PC-9 (cell line): ENCODE results near the gene SNAPIN. TPM values are rescaled to one million over a fixed set of nuclear protein-coding genes. Genes with fewer than 3 reads are reported as not detected.
"Not testable (repeated sequence)": the region's sequence is repeated elsewhere in the genome, so short reads cannot be mapped to it uniquely, and the experiment has no call there.

ENCODE experiments used
- BruUV-seq: library from RNA; stranded (reverse); fragments of 400-500 nt; replicated peaks from 2 replicates; lab custom pipeline; 2021; lab: Mats Ljungman, UMichigan
- CTCF ChIA-PET: fragments of 300-600 bp; sonication (Branson Sonifier 250); formaldehyde crosslinking; loops from one replicate; lab custom pipeline; 2022; ENCODE audit warnings: antibody characterized with exemption; lab: Charles Lee
- POLR2A ChIA-PET: fragments of 300-600 bp; sonication (Branson Sonifier 250); formaldehyde crosslinking; loops from one replicate; lab custom pipeline; 2022; ENCODE audit warnings: antibody characterized with exemption; ENCODE audit not compliant: unreplicated experiment; lab: Charles Lee
- DNase-seq, 2 experiments: peaks; one replicate each; pipeline versions ENCODE4 v3.0.0 to v3.0.0-alpha.2; 2015 to 2022; ENCODE audit warnings: mixed read lengths in 1 of 2
- H2AFZ ChIP-seq: fragments of 200-600 bp; sonication (generic); 2 replicates; pipeline ENCODE4 v1.8.1; 2017; ENCODE audit warnings: antibody characterized with exemption
- H3F3A ChIP-seq: fragments of 200-600 bp; sonication (generic); 2 replicates; pipeline ENCODE4 v1.8.1; 2017; ENCODE audit warnings: antibody characterized with exemption, mild to moderate bottlenecking, low read depth; ENCODE audit not compliant: insufficient read depth
- H3K27ac ChIP-seq: fragments of 200-600 bp; sonication (generic); 2 replicates; pipeline ENCODE4 v1.6.1; 2016; ENCODE audit warnings: mixed run types
- H3K27me3 ChIP-seq: fragments of 200-600 bp; sonication (generic); 2 replicates; pipeline ENCODE4 v1.6.1; 2016; ENCODE audit warnings: low read depth, mixed run types; ENCODE audit not compliant: insufficient read depth
- H3K36me3 ChIP-seq: fragments of 200-600 bp; sonication (generic); 2 replicates; pipeline ENCODE4 v1.6.1; 2016; ENCODE audit warnings: low read depth, mixed run types
- H3K4me1 ChIP-seq: fragments of 200-600 bp; sonication (generic); replicated peaks from 2 replicates; pipeline ENCODE4 v1.6.1; 2016; ENCODE audit warnings: mixed run types; ENCODE audit not compliant: insufficient read depth
- H3K4me2 ChIP-seq: fragments of 200-600 bp; sonication (generic); 2 replicates; pipeline ENCODE4 v1.6.1; 2017; ENCODE audit warnings: mixed run types
- H3K4me3 ChIP-seq: fragments of 200-600 bp; sonication (generic); 2 replicates; pipeline ENCODE4 v1.6.1; 2016; ENCODE audit warnings: mixed run types
- H3K79me2 ChIP-seq: fragments of 200-600 bp; sonication (generic); 2 replicates; pipeline ENCODE4 v1.6.1; 2017; ENCODE audit warnings: low read depth, mixed run types
- H3K9me2 ChIP-seq: fragments of 200-600 bp; sonication (generic); 2 replicates; pipeline ENCODE4 v1.8.1; 2017; ENCODE audit warnings: mild to moderate bottlenecking; ENCODE audit not compliant: insufficient read depth
- H3K9me3 ChIP-seq: fragments of 200-600 bp; sonication (generic); 2 replicates; pipeline ENCODE4 v1.8.1; 2016; ENCODE audit warnings: low read depth; ENCODE audit not compliant: insufficient read depth
- H4K20me1 ChIP-seq: fragments of 200-600 bp; sonication (generic); 2 replicates; pipeline ENCODE4 v1.8.1; 2017; ENCODE audit not compliant: insufficient read depth
- CTCF ChIP-seq: fragments of 200-600 bp; sonication (generic); conservative IDR thresholded peaks from 2 replicates; pipeline ENCODE4 v1.6.1; 2017; ENCODE audit warnings: mixed run types, antibody characterized with exemption, mild to moderate bottlenecking, moderate library complexity
- EZH2 ChIP-seq: fragments of 200-600 bp; sonication (generic); IDR thresholded peaks from 2 replicates; pipeline ENCODE4 v1.8.0; 2017; ENCODE audit warnings: antibody characterized with exemption, low read depth
- intact Hi-C: fragments of 100-400 bp; cut with micrococcal nuclease; formaldehyde crosslinking; loops from one replicate; pipeline ENCODE4 v1.10.0; 2022; ENCODE audit not compliant: unreplicated experiment
- total RNA-seq: library from RNA; stranded (reverse); gene quantifications from 2 replicates; pipeline ENCODE4 v1.2.3, GENCODE V29; 2021

Gene SNAPIN
- total RNA-seq, 1 experiment from 2014 or later = 29.5 TPM

- Histone ChIP-seq H3K4me3 (no peak overlapping the region), H3K4me1 (peaks cover 16% of the 10 kb centered on the region), H3K27me3 (no peaks in the 10 kb centered on the region), H3K9me3 (no peaks in the 10 kb centered on the region), H3K27ac (no peak overlapping the region), H3K36me3 (peaks cover 69% of the 10 kb centered on the region), H3K9me2 (no peaks in the 10 kb centered on the region), H2AFZ (no peak overlapping the region), H3K4me2 (no peak overlapping the region), H3F3A (peaks cover 46% of the 10 kb centered on the region), H4K20me1 (peaks cover 33% of the 10 kb centered on the region), H3K79me2 (peaks cover 84% of the 10 kb centered on the region)
- no peak for DNase-seq
- intact Hi-C loops = no loop called here
- no TSS peak for BruUV-seq
- TF ChIP-seq CTCF (no peak), EZH2 (no peak)
- ChIA-PET POLR2A (interaction anchor here (0.6 to 0.9 kb wide), 3 partner anchors 11 to 66 kb away, joined by 3 to 4 read pairs (median 4); no protein-coding TSS in a partner anchor), CTCF (no interaction called here)
Observed at GRCh38 chr1:153638261-153638660, 20.2 kb upstream of the SNAPIN start.

- peaks cover 13% of the 10 kb centered on the region; the same call in 1 of the 2 replicates for H3K4me1 ChIP-seq
- no peak overlapping the region for H3K4me3 ChIP-seq
- no peaks in the 10 kb centered on the region for H3K27me3 ChIP-seq
- H3K4me2 ChIP-seq = no peak overlapping the region
- intact Hi-C loops = no loop called here
- ChIA-PET POLR2A (no interaction called here), CTCF (no interaction called here)
- H3K27ac ChIP-seq = no peak overlapping the region
- no peak overlapping the region for H2AFZ ChIP-seq
- no peaks in the 10 kb centered on the region for H3K9me3 ChIP-seq
- no peak for TF ChIP-seq CTCF
- no peak for TF ChIP-seq EZH2
- no TSS peak for BruUV-seq
- no peak for DNase-seq
- peaks cover 53% of the 10 kb centered on the region for H3F3A ChIP-seq
- H3K9me2 ChIP-seq = no peaks in the 10 kb centered on the region
- peaks cover 41% of the 10 kb centered on the region for H4K20me1 ChIP-seq
- H3K36me3 ChIP-seq = peaks cover 80% of the 10 kb centered on the region
- H3K79me2 ChIP-seq = peaks cover 81% of the 10 kb centered on the region
Observed at GRCh38 chr1:153639280-153639679, 19.2 kb upstream of the SNAPIN start.

- H3K4me2 ChIP-seq, DNase-seq, intact Hi-C loops, H3K4me3 ChIP-seq, H2AFZ ChIP-seq, BruUV-seq, H3K27ac ChIP-seq, H3K9me3 ChIP-seq, CTCF ChIA-PET, H3K9me2 ChIP-seq, H3K27me3 ChIP-seq: not testable (repeated sequence)
- Histone ChIP-seq H3F3A (peaks cover 59% of the 10 kb centered on the region), H3K79me2 (peaks cover 72% of the 10 kb centered on the region), H3K36me3 (peaks cover 89% of the 10 kb centered on the region), H3K4me1 (peaks cover 13% of the 10 kb centered on the region; the same call in 1 of the 2 replicates), H4K20me1 (peaks cover 43% of the 10 kb centered on the region)
- POLR2A ChIA-PET = interaction anchor here (0.6 kb wide), 1 partner anchor 24 kb away, joined by 3 read pairs; no protein-coding TSS in a partner anchor
Observed at GRCh38 chr1:153640213-153640612, 18.3 kb upstream of the SNAPIN start.

GRCh38 chr1:153640861-153641260 is 17.6 kb upstream of the SNAPIN start:
- TF ChIP-seq CTCF = no peak
- TF ChIP-seq EZH2 = no peak
- Histone ChIP-seq H4K20me1 (peaks cover 40% of the 10 kb centered on the region), H3K36me3 (peaks cover 95% of the 10 kb centered on the region), H3K4me2 (no peak overlapping the region), H2AFZ (no peak overlapping the region), H3K4me3 (no peak overlapping the region), H3F3A (peaks cover 66% of the 10 kb centered on the region), H3K27ac (no peak overlapping the region), H3K9me3 (no peaks in the 10 kb centered on the region), H3K79me2 (peaks cover 65% of the 10 kb centered on the region), H3K27me3 (no peaks in the 10 kb centered on the region), H3K9me2 (no peaks in the 10 kb centered on the region), H3K4me1 (peaks cover 7% of the 10 kb centered on the region; the same call in 1 of the 2 replicates)
- no peak for DNase-seq
- POLR2A ChIA-PET = interaction anchor here (0.6 kb wide), 2 partner anchors 30 to 60 kb away, joined by 3 to 5 read pairs; no protein-coding TSS in a partner anchor
- no TSS peak for BruUV-seq
- intact Hi-C loops = no loop called here
- CTCF ChIA-PET = no interaction called here
